ENCODE results near the gene CSTB. TPM values are rescaled to one million over a fixed set of nuclear protein-coding genes. Genes with fewer than 3 reads are reported as not detected.

The CSTB gene
- total and polyA plus RNA-seq, 2 donors (not counting 3 experiments of a cell fraction or from before 2014, with no cell fraction given): 65.8 to 83.7 TPM

DNA sequence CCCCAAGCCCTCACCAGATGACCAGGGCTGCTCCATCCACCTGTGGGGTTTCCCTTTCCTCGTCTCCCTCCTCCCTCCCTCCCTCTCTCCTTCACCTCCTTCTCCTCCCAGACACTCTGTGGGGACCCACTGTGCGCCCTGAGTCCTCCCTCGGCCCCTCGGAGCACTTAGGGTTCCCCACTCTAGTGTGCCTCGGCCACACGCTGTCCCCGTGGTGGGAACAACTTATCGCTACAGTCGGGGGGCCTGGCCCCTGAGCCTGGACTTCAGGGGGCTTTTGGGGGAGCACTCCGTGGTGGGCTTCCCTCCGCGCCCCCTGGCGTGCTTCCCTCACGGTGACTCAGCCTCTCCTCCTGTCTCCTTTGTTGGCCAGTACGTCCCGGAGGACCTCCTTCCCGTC, 27.5 kb downstream of the CSTB start:
- no peak for TF ChIP-seq POLR2AphosphoS5 (IDR thresholded peaks at IDR 0.05; ENCODE audit: insufficient read depth, low read depth, low read length)
- no peak for TF ChIP-seq CTCF (IDR thresholded peaks at IDR 0.05; ENCODE audit: extremely low read depth in 1 of 2, insufficient read depth in 1 of 2, low read depth in 1 of 2, low read length in 2 of 2)
- no peak for TF ChIP-seq EZH2 (IDR thresholded peaks at IDR 0.05; ENCODE audit: borderline replicate concordance, low read depth, low read length, severe bottlenecking)
- no peak for TF ChIP-seq FOS (IDR thresholded peaks at IDR 0.05; ENCODE audit: borderline replicate concordance, insufficient read depth, low read length)
- TF ChIP-seq JUN (IDR thresholded peaks at IDR 0.05; ENCODE audit: borderline replicate concordance, insufficient read depth, insufficient read length, low read depth): no peak
- TF ChIP-seq MAX (IDR thresholded peaks at IDR 0.05; ENCODE audit: insufficient read depth, insufficient read length): no peak
- TF ChIP-seq POLR2A (IDR thresholded peaks at IDR 0.05; ENCODE audit: low read depth, low read length): no peak
- no peak for TF ChIP-seq GATA2 (IDR thresholded peaks at IDR 0.05; ENCODE audit: insufficient read depth, insufficient read length, low read depth, low read length)
- TF ChIP-seq MYC (IDR thresholded peaks at IDR 0.05; ENCODE audit: low read depth, low read length): no peak
- no peak for FAIRE-seq
- Histone ChIP-seq H2AFZ (ENCODE audit: low read depth, low read length) (no peak overlapping the region), H3K4me1 (ENCODE audit: control insufficient read depth, extremely low read depth, insufficient read depth, low read length) (no peaks in the 10 kb centered on the region), H3K27me3 (ENCODE audit: control insufficient read depth in 2 of 2, insufficient read depth in 2 of 2, low read length in 2 of 2) (no peaks in the 10 kb centered on the region), H3K9me3 (replicated peaks; ENCODE audit: control insufficient read depth, insufficient read depth, low read length) (no peaks in the 10 kb centered on the region), H3K79me2 (ENCODE audit: control insufficient read depth, insufficient read depth, low read length) (no peaks in the 10 kb centered on the region), H4K20me1 (replicated peaks; ENCODE audit: control insufficient read depth, extremely low read depth, insufficient read depth, low read length) (no peaks in the 10 kb centered on the region), H3K4me3 (replicated peaks in 1 of 3; ENCODE audit: insufficient read depth in 1 of 3, low read depth in 1 of 3, low read length in 3 of 3) (no peak overlapping the region), H3K9ac (replicated peaks; ENCODE audit: extremely low read depth, insufficient read depth, low read length) (no peak overlapping the region), H3K27ac (ENCODE audit: insufficient read depth, low read depth, low read length) (no peak overlapping the region), H3K36me3 (ENCODE audit: control insufficient read depth in 2 of 2, extremely low read depth in 1 of 2, insufficient read depth in 2 of 2, low read length in 2 of 2) (peaks cover 3 to 14% of the 10 kb centered on the region in 2 experiments), H3K9me1 (replicated peaks; ENCODE audit: control insufficient read depth, extremely low read depth, insufficient read depth, low read length) (no peaks in the 10 kb centered on the region), H3K4me2 (ENCODE audit: insufficient read depth, low read length) (no peak overlapping the region)
- dilution Hi-C loops (cut with MboI; ENCODE audit: extremely low pct_ligation_motif_present, low sequenced_read_pairs): no loop called here
- ChIA-PET CTCF (no interaction called here), POLR2A (no interaction called here)
- DNase-seq (ENCODE audit: low read depth, low spot score): no peak
- intact Hi-C loops (cut with micrococcal nuclease): no loop called here
- BruUV-seq (replicated peaks): no TSS peak
